HCT116 (cell line): Measurements from ENCODE around the gene ZNF276.

Source experiments
- CTCF ChIP-seq, 3 experiments: fragments of 200-600 bp in 1 of 3; sonication (generic) in 1 of 3; IDR thresholded peaks in 2 of 3; conservative IDR thresholded peaks in 1 of 3; 2 replicates each; pipeline ENCODE4 v1.5.1; 2012 to 2017; ENCODE audit warnings: low read depth in 2 of 3, low read length in 2 of 3, antibody characterized with exemption in 1 of 3, borderline replicate concordance in 1 of 3, control low read depth in 1 of 3, mild to moderate bottlenecking in 1 of 3, mixed read lengths in 1 of 3, mixed run types in 1 of 3, moderate library complexity in 1 of 3; ENCODE audit not compliant: insufficient read depth in 1 of 3
- EZH2 ChIP-seq: fragments of 200-600 bp; sonication (generic); IDR thresholded peaks from 2 replicates; pipeline ENCODE4 v1.6.1; 2017; ENCODE audit warnings: antibody characterized with exemption, mixed run types
- JUND ChIP-seq: IDR thresholded peaks from 2 replicates; pipeline ENCODE4 v1.6.1; 2012
- POLR2A ChIP-seq: IDR thresholded peaks from 2 replicates; pipeline ENCODE4 v1.7.0; 2011; ENCODE audit warnings: borderline replicate concordance; ENCODE audit not compliant: insufficient read depth, insufficient read length; ENCODE audit errors: extremely low read depth
- SIN3A ChIP-seq: IDR thresholded peaks from 2 replicates; pipeline ENCODE4 v1.6.1; 2012; ENCODE audit warnings: low read depth

DNA sequence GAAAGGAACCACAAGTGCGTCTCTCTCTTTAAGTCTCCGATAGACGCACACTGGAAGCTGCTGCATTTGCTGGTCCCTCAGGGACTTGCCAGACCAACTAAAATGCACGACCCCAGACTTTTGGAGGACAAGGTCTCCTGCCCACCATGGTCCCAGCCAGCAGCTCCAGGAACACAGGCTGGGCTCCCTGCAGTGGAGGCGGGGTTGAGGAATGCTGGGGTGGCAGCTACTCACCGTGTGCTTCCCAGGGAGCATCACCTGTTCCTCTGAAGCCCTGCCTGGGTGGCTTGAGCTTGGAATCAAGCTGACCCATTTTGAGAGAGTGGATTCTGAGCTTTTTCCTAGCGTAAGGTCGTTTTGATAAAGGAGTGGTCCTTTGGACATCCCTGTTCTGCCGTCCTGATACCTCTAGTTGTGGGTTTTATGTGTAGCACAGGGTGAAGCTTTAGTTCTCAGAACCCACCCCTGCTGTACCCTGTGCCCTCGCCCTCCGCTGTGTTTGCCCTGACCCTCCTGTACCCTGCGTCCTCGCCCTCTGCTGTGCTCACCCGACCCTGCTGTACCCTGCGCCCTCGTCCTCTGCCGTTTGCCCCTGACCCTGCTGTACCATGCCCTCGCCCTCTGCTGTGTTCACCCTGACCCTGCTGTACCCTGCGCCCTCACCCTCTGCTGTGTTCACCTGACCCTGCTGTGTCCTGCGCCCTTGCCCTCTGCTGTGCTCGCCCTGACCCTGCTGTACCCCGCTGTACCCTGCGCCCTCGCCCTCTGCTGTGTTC lies 11.0 kb downstream of the ZNF276 start:
- TF ChIP-seq CTCF (IDR thresholded peaks at IDR 0.05 in 2 of 3, conservative IDR thresholded peaks at IDR 0.05 in 1 of 3; ENCODE audit: borderline replicate concordance in 1 of 3, insufficient read depth in 1 of 3, low read depth in 2 of 3, low read length in 2 of 3) (no peak), JUND (no peak), SIN3A (no peak), POLR2A (no peak), EZH2 (no peak)
